MCF 10A (cell line): ENCODE results near the gene WDR83. TPM values are rescaled to one million over a fixed set of nuclear protein-coding genes. Genes with fewer than 3 reads are reported as not detected.

Source experiments
- BruUV-seq: library from RNA; stranded (reverse); fragments of 400-500 nt; replicated peaks from 2 replicates; lab custom pipeline; 2021; lab: Mats Ljungman, UMichigan
- CTCF ChIA-PET: fragments of 300-600 bp; sonication (Branson Sonifier 250); formaldehyde crosslinking; extraction: SDS; loops from one replicate; lab custom pipeline; 2021; ENCODE audit warnings: antibody characterized with exemption, inconsistent platforms; lab: Yijun Ruan, JAX
- POLR2A ChIA-PET: fragments of 300-600, 350-650 bp; sonication (Branson Sonifier 250); formaldehyde crosslinking; extraction: SDS; loops from one replicate; lab custom pipeline; 2020; ENCODE audit warnings: antibody characterized with exemption, inconsistent platforms; lab: Yijun Ruan, JAX
- DNase-seq: peaks from one replicate; pipeline ENCODE4 v3.0.0-alpha.2; 2018; ENCODE audit not compliant: unreplicated experiment
- H3K27ac Mint-ChIP-seq: one replicate; pipeline ENCODE4 v1.8.0; 2022; ENCODE audit warnings: mild to moderate bottlenecking, low read depth, mixed read lengths; ENCODE audit not compliant: unreplicated experiment
- H3K27me3 Mint-ChIP-seq: one replicate; pipeline ENCODE4 v1.8.0; 2022; ENCODE audit warnings: mixed read lengths; ENCODE audit not compliant: insufficient read depth, unreplicated experiment
- H3K36me3 Mint-ChIP-seq: one replicate; pipeline ENCODE4 v1.8.0; 2022; ENCODE audit warnings: mild to moderate bottlenecking, moderate library complexity, mixed read lengths; ENCODE audit not compliant: insufficient read depth, unreplicated experiment
- H3K4me1 Mint-ChIP-seq: one replicate; pipeline ENCODE4 v1.8.0; 2022; ENCODE audit warnings: mixed read lengths; ENCODE audit not compliant: insufficient read depth, unreplicated experiment
- H3K4me3 Mint-ChIP-seq: one replicate; pipeline ENCODE4 v1.8.0; 2022; ENCODE audit warnings: mild to moderate bottlenecking, moderate library complexity, mixed read lengths; ENCODE audit not compliant: unreplicated experiment
- H3K9me3 Mint-ChIP-seq: one replicate; pipeline ENCODE4 v1.8.0; 2022; ENCODE audit warnings: mixed read lengths; ENCODE audit not compliant: unreplicated experiment
- CTCF ChIP-seq: fragments of 200-600 bp; IDR thresholded peaks from one replicate; pipeline ENCODE4 v1.8.0; 2022; ENCODE audit warnings: antibody characterized with exemption, mild to moderate bottlenecking; ENCODE audit not compliant: unreplicated experiment
- intact Hi-C: fragments of 100-400 bp; cut with micrococcal nuclease; formaldehyde crosslinking; loops from 2 replicates; pipeline ENCODE4 v1.14.1; 2022
- total RNA-seq: library from RNA; stranded (reverse); gene quantifications from 2 replicates; pipeline ENCODE4 v1.2.3, GENCODE V29; 2022

Gene WDR83
- total RNA-seq, 1 experiment from 2014 or later: 11.7 TPM

GRCh38 chr19:12694641-12695040 lies 28.0 kb downstream of the WDR83 start:
- TF ChIP-seq CTCF: no peak
- no TSS peak for BruUV-seq
- DNase-seq: no peak
- ChIA-PET POLR2A (interaction anchor here (0.7 to 1.8 kb wide), 3 partner anchors 14 to 28 kb away, joined by 3 to 5 read pairs (median 3); no protein-coding TSS in a partner anchor), CTCF (interaction anchor here (1.4 kb wide), 1 partner anchor 9 kb away, joined by 4 read pairs; no protein-coding TSS in a partner anchor)
- no peaks in the 10 kb centered on the region for H3K9me3 Mint-ChIP-seq
- no peak overlapping the region for H3K4me3 Mint-ChIP-seq
- H3K27ac Mint-ChIP-seq: no peak overlapping the region
- H3K4me1 Mint-ChIP-seq: peaks cover 5% of the 10 kb centered on the region
- intact Hi-C loops: no loop called here
- H3K27me3 Mint-ChIP-seq: no peaks in the 10 kb centered on the region
- H3K36me3 Mint-ChIP-seq: peaks cover 47% of the 10 kb centered on the region

- BruUV-seq: no TSS peak
- H3K27ac Mint-ChIP-seq: no peak overlapping the region
- POLR2A ChIA-PET: interaction anchor here (0.9 to 2.7 kb wide), 6 partner anchors 14 to 42 kb away, joined by 3 to 19 read pairs (median 6); partner anchors contain the start of genes DHPS and GET3
- intact Hi-C loops: no loop called here
- no peaks in the 10 kb centered on the region for H3K9me3 Mint-ChIP-seq
- no peak for TF ChIP-seq CTCF
- DNase-seq: no peak
- CTCF ChIA-PET: interaction anchor here (1.1 to 1.4 kb wide), 2 partner anchors 10 to 19 kb away, joined by 4 to 5 read pairs; no protein-coding TSS in a partner anchor
- H3K27me3 Mint-ChIP-seq: no peaks in the 10 kb centered on the region
- peaks cover 5% of the 10 kb centered on the region for H3K4me1 Mint-ChIP-seq
- peaks cover 49% of the 10 kb centered on the region for H3K36me3 Mint-ChIP-seq
- H3K4me3 Mint-ChIP-seq: peak overlapping the region; percentile 83
Observed at GRCh38 chr19:12695096-12695495, 28.5 kb downstream of the WDR83 start.

GRCh38 chr19:12695514-12695913 lies 28.9 kb downstream of the WDR83 start:
- BruUV-seq: no TSS peak
- intact Hi-C loops: no loop called here
- Mint-ChIP-seq H3K27me3 (no peaks in the 10 kb centered on the region), H3K36me3 (peaks cover 54% of the 10 kb centered on the region), H3K4me3 (peak overlapping the region; percentile 83), H3K27ac (no peak overlapping the region), H3K9me3 (no peaks in the 10 kb centered on the region), H3K4me1 (peaks cover 5% of the 10 kb centered on the region)
- ChIA-PET POLR2A (interaction anchor here (0.9 to 2.7 kb wide), 6 partner anchors 14 to 42 kb away, joined by 3 to 19 read pairs (median 6); partner anchors contain the start of genes DHPS and GET3), CTCF (interaction anchor here (1.1 to 1.4 kb wide), 2 partner anchors 10 to 19 kb away, joined by 4 to 5 read pairs; no protein-coding TSS in a partner anchor)
- TF ChIP-seq CTCF: no peak
- DNase-seq: no peak

GRCh38 chr19:12695997-12696365 lies 29.4 kb downstream of the WDR83 start:
- Mint-ChIP-seq H3K4me3 (peak overlapping the region; percentile 83), H3K9me3 (no peaks in the 10 kb centered on the region), H3K4me1 (peaks cover 5% of the 10 kb centered on the region), H3K36me3 (peaks cover 58% of the 10 kb centered on the region), H3K27ac (peak overlapping the region; percentile 75), H3K27me3 (no peaks in the 10 kb centered on the region)
- BruUV-seq: no TSS peak
- intact Hi-C loops: loop anchor here (1.0 kb wide), 1 partner anchor 15 kb away; the partner anchor contains the start of gene DHPS
- no peak for DNase-seq
- ChIA-PET POLR2A (interaction anchor here (0.7 to 2.7 kb wide), 13 partner anchors 9 to 104 kb away, joined by 3 to 25 read pairs (median 6); partner anchors contain the start of genes DHPS, GET3 and TNPO2), CTCF (interaction anchor here (1.1 to 1.6 kb wide), 3 partner anchors 10 to 22 kb away, joined by 4 to 5 read pairs (median 4); no protein-coding TSS in a partner anchor)
- no peak for TF ChIP-seq CTCF
